Measurements from ENCODE around the gene KLF15. TPM values are rescaled to one million over a fixed set of nuclear protein-coding genes. Genes with fewer than 3 reads are reported as not detected.
"Not testable (repeated sequence)": the region's sequence is repeated elsewhere in the genome, so short reads cannot be mapped to it uniquely, and the experiment has no call there.

Gene KLF15
- total and polyA plus RNA-seq, 5 experiments from 2014 or later, result 1.2 to 1.6 TPM; not detected in 3

DNA sequence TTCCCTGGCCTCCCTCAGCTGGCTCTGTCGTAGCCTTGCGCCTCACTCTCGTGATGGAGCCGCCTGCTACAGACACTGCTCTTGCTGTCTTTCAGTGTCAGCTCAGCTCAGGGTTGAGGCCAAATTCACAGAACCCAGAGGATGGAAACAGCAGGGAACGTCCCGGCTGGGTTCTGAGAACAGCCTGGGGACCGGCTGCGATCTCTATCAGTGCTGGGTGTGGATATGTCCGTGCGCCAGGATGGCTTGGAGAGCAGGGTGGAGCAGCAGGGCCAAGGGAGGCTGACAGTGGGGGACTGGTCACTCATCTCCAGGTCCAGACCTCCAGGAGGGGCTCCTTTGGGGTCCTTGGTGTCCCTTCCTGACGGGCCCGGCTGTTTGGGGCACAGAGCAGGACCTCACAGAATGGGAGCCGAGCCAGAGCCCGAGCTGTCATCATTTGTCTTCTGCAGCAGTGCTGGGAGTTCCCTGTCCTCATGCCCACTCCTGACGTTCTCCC lies 18.4 kb downstream of the KLF15 start:
- no peak for ATAC-seq
- Mint-ChIP-seq H3K27me3 (peaks cover 6 to 32% (median 16%) of the 10 kb centered on the region in 5 donors), H3K9me3 (peaks cover 0 to 4% (median 0%) of the 10 kb centered on the region in 9 donors), H3K4me3 (no peak overlapping the region), H3K4me1 (peaks cover 0 to 3% (median 0%) of the 10 kb centered on the region in 4 donors), H3K36me3 (no peaks in the 10 kb centered on the region), H3K27ac (no peak overlapping the region)
- POLR2A ChIA-PET, result no interaction called here
- DNase-seq, result peak in 1 of 10 donors; percentile 15

DNA sequence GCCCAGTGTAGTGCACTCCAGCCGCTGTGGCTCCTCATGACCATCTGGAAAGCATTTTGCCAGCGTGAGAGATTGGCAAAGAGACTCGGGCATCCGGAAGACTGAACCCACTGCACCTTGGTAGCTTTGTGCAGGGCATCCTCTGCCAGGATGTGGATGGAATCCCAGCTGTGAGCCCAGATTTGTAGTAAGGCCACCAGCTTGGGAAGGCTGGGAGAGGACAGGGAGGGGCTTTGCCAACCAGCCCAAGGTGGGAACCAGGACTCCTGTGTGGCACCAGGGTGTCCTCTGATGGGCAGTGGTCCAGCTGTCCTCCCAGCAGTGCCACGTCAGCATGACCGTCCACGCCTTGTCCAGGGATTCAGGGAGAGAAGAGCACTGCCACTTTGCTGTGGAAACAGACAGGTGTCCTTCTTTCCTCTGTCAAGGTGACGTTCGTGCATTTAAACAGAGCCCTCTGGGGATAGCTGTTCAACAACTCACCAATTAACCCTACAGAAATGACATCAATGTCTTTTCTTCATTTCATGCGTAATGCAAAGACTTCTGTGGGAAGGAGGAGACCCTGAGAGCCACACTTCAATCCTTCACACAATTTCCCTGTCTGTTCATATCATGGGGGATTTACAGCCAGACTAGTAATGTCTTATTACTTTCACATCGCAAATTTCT lies 19.1 kb downstream of the KLF15 start:
- H3K27ac Mint-ChIP-seq, result no peak overlapping the region
- H3K4me1 Mint-ChIP-seq, result peaks cover 0 to 3% (median 0%) of the 10 kb centered on the region in 4 donors
- H3K36me3 Mint-ChIP-seq, result no peaks in the 10 kb centered on the region
- H3K27me3 Mint-ChIP-seq, result peaks cover 6 to 32% (median 16%) of the 10 kb centered on the region in 5 donors
- ATAC-seq (no peak), DNase-seq (peak in 1 of 10 donors; percentile 5)
- H3K4me3 Mint-ChIP-seq, result no peak overlapping the region
- POLR2A ChIA-PET, result no interaction called here
- peaks cover 0 to 4% (median 0%) of the 10 kb centered on the region in 9 donors for H3K9me3 Mint-ChIP-seq

- H3K27me3 Mint-ChIP-seq, result peaks cover 20 to 46% (median 30%) of the 10 kb centered on the region in 5 donors
- H3K4me1 Mint-ChIP-seq, H3K27ac Mint-ChIP-seq, POLR2A ChIA-PET, ATAC-seq, H3K4me3 Mint-ChIP-seq: not testable (repeated sequence)
- H3K9me3 Mint-ChIP-seq, result peaks cover 0 to 35% (median 19%) of the 10 kb centered on the region in 9 donors
- peak in 1 of 10 donors; percentile 16 for DNase-seq
- H3K36me3 Mint-ChIP-seq, result peaks cover 3 to 19% (median 8%) of the 10 kb centered on the region in 3 donors
These were observed 25.3 kb downstream of the KLF15 start for GRCh38 chr3:126331812-126332336.

DNA sequence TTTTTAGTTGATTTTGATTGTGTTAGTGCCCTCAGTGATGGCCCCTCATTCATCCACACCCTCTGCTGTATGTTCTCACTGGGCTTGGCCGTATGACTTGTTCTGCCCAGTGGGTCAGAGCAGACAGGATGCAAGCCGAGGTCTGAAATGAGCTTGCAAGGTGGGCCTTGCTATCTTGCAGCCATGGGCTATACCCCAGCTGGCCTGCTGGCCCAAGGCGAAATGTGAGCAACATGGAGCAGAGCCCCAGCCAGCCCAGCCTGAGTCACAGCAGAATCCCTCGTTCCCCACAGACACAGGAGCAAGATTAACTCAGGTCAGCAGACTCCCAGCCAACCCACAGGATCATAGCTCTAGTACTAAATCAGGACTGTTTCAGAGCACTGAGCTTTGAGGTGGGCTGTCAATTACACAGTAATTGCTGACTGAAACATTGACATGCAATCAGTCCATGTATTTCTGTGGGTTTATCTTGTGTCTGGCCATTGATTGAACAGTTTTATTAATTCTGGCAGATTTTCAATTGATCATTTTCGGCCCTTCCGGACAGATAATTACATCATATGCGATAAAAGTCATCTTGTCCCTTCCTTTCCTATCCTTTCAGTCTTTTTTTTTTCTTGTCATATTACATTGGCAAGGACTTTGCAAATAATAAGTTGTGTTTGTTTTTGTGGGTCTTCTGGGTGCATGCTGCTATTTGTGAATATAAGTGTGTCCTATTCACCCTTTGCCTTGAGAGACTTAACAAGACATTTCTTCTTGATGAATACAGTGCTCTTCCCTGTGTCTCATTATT lies 27.1 kb downstream of the KLF15 start:
- Mint-ChIP-seq H3K27me3 (peaks cover 22 to 55% (median 34%) of the 10 kb centered on the region in 5 donors), H3K4me1 (no peaks in the 10 kb centered on the region), H3K36me3 (peaks cover 3 to 24% (median 8%) of the 10 kb centered on the region in 3 donors), H3K27ac (no peak overlapping the region), H3K9me3 (peaks cover 0 to 40% (median 20%) of the 10 kb centered on the region in 9 donors), H3K4me3 (no peak overlapping the region)
- POLR2A ChIA-PET, result no interaction called here
- ATAC-seq (no peak), DNase-seq (no peak)

GRCh38 chr3:126326629-126327028 lies 30.6 kb downstream of the KLF15 start:
- DNase-seq (no peak), ATAC-seq (no peak)
- H3K4me1 Mint-ChIP-seq, result no peaks in the 10 kb centered on the region
- peaks cover 22 to 55% (median 35%) of the 10 kb centered on the region in 5 donors for H3K27me3 Mint-ChIP-seq
- no peak overlapping the region for H3K4me3 Mint-ChIP-seq
- H3K36me3 Mint-ChIP-seq, result peaks cover 3 to 24% (median 8%) of the 10 kb centered on the region in 3 donors
- peaks cover 0 to 40% (median 20%) of the 10 kb centered on the region in 9 donors for H3K9me3 Mint-ChIP-seq
- POLR2A ChIA-PET, result no interaction called here
- H3K27ac Mint-ChIP-seq, result peak overlapping the region in 1 of 10 donors; percentile 44

DNA sequence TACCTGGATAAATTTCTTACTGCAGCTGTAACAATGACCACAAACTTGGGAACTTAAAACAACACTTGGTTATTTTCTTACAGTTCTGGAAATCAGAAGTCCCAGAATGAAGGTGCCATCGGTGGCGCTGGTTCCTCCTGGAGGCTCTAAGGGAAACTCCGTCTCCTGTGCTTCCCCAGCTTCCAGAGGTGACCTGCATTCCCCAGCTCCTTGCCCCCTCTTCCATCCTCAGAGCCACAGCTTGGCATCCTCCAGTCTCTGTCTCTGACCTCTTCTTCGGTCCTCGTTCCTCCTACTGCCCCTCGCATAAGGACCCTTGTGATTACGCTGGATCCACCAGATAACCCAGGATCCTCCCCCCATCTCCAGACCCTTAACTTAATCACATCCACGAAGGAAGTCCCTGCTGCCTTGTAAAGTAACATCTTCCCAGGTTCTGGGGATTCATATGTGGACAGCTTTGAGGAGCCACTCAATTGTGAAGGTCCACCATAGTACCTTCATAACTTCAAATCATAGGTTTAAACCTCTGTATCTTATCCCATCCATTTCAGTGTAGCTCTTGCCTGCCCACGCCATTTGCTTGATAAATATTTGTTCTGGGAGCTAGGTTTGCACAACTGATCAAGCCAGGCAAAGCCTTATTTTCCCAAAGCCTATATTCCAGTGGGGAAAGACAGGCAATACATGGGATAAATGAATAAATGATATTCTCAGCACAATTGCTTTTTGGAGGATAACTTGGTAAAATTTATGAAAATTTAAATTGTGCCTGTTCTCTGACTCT lies 34.8 kb downstream of the KLF15 start:
- DNase-seq, result peak in 2 of 10 donors; percentile 4 to 42
- Mint-ChIP-seq H3K27ac (no peak overlapping the region), H3K4me1 (no peaks in the 10 kb centered on the region), H3K27me3 (peaks cover 6 to 16% (median 9%) of the 10 kb centered on the region in 5 donors), H3K36me3 (peaks cover 0 to 5% (median 0%) of the 10 kb centered on the region in 3 donors), H3K4me3 (no peak overlapping the region), H3K9me3 (peaks cover 0 to 9% (median 4%) of the 10 kb centered on the region in 9 donors)
- ATAC-seq, result no peak
- POLR2A ChIA-PET, result no interaction called here

- Mint-ChIP-seq H3K4me3 (no peak overlapping the region), H3K36me3 (peaks cover 0 to 4% (median 0%) of the 10 kb centered on the region in 3 donors), H3K9me3 (peaks cover 0 to 5% (median 2%) of the 10 kb centered on the region in 9 donors), H3K4me1 (no peaks in the 10 kb centered on the region), H3K27me3 (peaks cover 3 to 13% (median 6%) of the 10 kb centered on the region in 5 donors), H3K27ac (no peak overlapping the region)
- ATAC-seq, result no peak
- DNase-seq, result peak in 2 of 10 donors; percentile 8 to 57
- POLR2A ChIA-PET, result no interaction called here
These were observed 35.7 kb downstream of the KLF15 start for GRCh38 chr3:126321490-126321889.

GRCh38 chr3:126320517-126321293 lies 36.5 kb downstream of the KLF15 start:
- DNase-seq (no peak), ATAC-seq (no peak)
- Mint-ChIP-seq H3K4me3 (no peak overlapping the region), H3K9me3 (peaks cover 0 to 1% (median 0%) of the 10 kb centered on the region in 9 donors), H3K27ac (no peak overlapping the region), H3K36me3 (no peaks in the 10 kb centered on the region), H3K4me1 (no peaks in the 10 kb centered on the region), H3K27me3 (peaks cover 0 to 9% (median 4%) of the 10 kb centered on the region in 5 donors)
- POLR2A ChIA-PET, result no interaction called here

GRCh38 chr3:126319701-126320295 lies 37.4 kb downstream of the KLF15 start:
- no peaks in the 10 kb centered on the region for H3K4me1 Mint-ChIP-seq
- no peak for ATAC-seq

DNA sequence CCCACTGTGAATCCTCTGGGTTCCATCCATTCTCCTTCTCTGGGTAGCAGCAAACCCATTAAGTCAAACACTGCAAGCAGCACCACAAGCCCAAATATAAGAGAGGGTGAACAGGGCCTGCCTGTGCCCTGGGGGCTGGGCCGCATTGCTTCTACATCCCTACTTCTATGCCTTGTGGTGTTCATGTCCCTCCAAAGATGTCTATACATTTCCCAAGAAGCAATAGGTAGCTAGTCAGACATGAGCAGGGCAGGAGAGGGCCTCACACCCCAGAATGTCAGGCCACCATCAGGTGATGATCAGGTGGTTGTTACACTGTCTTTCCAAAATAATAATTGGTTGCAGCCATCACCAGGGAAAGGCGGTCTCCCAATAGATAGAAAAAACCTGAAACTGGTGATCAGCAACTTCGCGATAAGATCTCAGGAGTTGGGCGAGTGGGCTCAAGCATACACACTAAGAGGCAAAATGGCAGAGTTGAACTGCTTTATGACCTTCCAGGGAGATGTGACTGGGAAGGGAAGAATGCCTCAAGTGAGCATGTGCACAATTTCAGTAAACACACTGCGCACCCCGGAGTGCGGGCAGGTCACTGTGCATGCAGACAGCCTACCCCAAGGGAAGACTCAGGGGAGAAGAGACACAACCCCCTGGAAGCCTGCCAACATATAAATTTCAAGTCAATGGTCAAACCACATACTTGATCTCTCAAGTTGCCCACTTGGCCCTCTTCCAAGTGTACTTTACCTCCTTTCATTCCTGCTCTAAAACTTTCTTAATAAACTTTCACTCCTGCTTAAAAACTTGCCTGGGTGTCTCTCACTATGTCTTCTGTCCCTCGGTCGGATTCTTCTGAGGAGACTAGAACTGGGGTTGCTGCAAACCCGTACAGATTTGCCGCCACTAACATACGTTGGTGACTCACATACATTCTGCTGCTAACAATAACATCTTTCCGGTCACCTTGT lies 39.9 kb downstream of the KLF15 start:
- POLR2A ChIA-PET, result no interaction called here
- H3K27ac Mint-ChIP-seq, result no peak overlapping the region
- no peak for ATAC-seq

More at GRCh38 chr3:126319701-126320295, 37.4 kb downstream of the KLF15 start:
- Mint-ChIP-seq H3K4me3 (no peak overlapping the region), H3K27me3 (peaks cover 0 to 9% (median 4%) of the 10 kb centered on the region in 5 donors), H3K36me3 (no peaks in the 10 kb centered on the region), H3K9me3 (peaks cover 0 to 1% (median 0%) of the 10 kb centered on the region in 9 donors), H3K27ac (no peak overlapping the region)
- POLR2A ChIA-PET, result no interaction called here
- DNase-seq, result peak in 1 of 10 donors; percentile 26

More for the DNA sequence above, 39.9 kb downstream of the KLF15 start:
- Mint-ChIP-seq H3K4me1 (no peaks in the 10 kb centered on the region), H3K36me3 (no peaks in the 10 kb centered on the region), H3K4me3 (no peak overlapping the region), H3K27me3 (peaks cover 0 to 7% (median 3%) of the 10 kb centered on the region in 5 donors), H3K9me3 (peaks cover 0 to 1% (median 0%) of the 10 kb centered on the region in 9 donors)
- DNase-seq, result no peak
